ENCODE data around the gene SLC25A45. TPM values are rescaled to one million over a fixed set of nuclear protein-coding genes. Genes with fewer than 3 reads are reported as not detected.

Gene SLC25A45
- total RNA-seq, 4 donors from 2014 or later, result 3.9 to 6.2 (median 4.7) TPM

DNA sequence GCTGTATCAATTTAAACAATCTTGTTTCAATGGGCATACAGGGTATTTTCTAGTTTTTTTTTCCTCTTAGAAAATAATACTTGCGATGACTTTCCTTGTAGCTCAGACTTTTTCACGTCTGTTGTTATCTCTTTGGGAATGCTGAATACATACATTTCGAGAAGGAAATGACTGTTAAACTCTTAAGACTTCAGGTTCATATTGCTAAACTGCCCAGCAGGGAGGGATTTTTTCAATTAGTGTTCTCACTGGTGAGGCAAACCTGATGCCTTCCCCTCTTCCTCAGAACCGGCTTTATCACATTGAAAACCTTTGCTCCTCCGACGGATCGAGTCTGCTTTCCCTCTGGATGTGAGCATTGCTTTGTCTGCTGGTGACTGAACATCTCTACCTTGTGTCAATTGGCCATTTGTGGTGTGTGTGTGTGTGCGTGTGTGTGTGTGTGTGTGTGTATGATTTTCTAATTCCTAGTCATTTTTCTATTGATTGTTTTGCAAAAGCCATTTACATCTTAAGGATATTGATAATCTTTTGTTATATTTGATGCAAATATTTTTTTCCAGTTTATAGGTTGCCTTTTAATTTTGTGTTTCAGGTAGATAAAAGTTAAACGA, 46.7 kb upstream of the SLC25A45 start:
- H3K27ac ChIP-seq, result peak overlapping the region; percentile 98
- peak overlapping the region; percentile 91 for H3K4me3 ChIP-seq
- TF ChIP-seq, protein P1, sequence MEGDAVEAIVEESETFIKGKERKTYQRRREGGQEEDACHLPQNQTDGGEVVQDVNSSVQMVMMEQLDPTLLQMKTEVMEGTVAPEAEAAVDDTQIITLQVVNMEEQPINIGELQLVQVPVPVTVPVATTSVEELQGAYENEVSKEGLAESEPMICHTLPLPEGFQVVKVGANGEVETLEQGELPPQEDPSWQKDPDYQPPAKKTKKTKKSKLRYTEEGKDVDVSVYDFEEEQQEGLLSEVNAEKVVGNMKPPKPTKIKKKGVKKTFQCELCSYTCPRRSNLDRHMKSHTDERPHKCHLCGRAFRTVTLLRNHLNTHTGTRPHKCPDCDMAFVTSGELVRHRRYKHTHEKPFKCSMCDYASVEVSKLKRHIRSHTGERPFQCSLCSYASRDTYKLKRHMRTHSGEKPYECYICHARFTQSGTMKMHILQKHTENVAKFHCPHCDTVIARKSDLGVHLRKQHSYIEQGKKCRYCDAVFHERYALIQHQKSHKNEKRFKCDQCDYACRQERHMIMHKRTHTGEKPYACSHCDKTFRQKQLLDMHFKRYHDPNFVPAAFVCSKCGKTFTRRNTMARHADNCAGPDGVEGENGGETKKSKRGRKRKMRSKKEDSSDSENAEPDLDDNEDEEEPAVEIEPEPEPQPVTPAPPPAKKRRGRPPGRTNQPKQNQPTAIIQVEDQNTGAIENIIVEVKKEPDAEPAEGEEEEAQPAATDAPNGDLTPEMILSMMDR (IDR thresholded peaks at IDR 0.05), result no peak
- TF ChIP-seq POLR2A (IDR thresholded peaks at IDR 0.05) (peak in 1 of 2 donors; percentile 17), POLR2AphosphoS5 (IDR thresholded peaks at IDR 0.05) (peak in 2 of 3 donors; percentile 61 to 68)
- no peaks in the 10 kb centered on the region for H3K27me3 ChIP-seq
- peak; percentile 56 to 71 for DNase-seq (ENCODE audit: low spot score in 2 of 2)
- H3K36me3 ChIP-seq, result peaks cover 15% of the 10 kb centered on the region
- H3K4me1 ChIP-seq, result peaks cover 69% of the 10 kb centered on the region
- no peaks in the 10 kb centered on the region for H3K9me3 ChIP-seq
- WGBS, result 5% methylated on average over 9 of the region's 9 CpGs

DNA sequence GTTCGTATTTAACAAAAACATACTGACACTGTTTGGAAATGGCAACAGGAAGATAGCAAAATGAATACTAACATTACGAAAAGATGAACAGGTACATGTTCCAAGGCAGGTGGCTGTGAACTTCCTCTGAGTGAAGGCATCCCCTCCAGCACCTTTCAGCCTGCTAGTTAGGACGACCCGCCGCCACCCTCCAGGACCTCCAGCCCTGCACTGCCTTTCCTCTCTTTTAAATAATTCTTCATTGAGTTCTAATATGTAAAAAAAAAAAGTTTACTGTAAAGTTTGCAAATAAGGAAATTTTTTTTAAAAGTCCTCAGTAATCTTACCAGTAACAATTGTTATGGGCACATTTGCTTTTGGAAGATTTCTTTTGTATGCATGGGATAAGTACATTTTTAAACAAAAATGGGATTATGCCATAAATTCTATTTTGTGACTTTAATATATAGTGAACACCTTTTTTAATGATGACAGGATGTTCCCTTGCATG, 46.2 kb upstream of the SLC25A45 start:
- DNase-seq (ENCODE audit: low spot score in 2 of 2), result peak; percentile 67 to 79
- TF ChIP-seq, protein P1 (IDR thresholded peaks at IDR 0.05), result no peak
- TF ChIP-seq POLR2AphosphoS5 (IDR thresholded peaks at IDR 0.05) (no peak), EP300 (IDR thresholded peaks at IDR 0.05) (no peak), POLR2A (IDR thresholded peaks at IDR 0.05) (peak; percentile 17 to 32)
- WGBS, result 10% methylated on average over 5 of the region's 5 CpGs
- Histone ChIP-seq H3K36me3 (peaks cover 11% of the 10 kb centered on the region), H3K27ac (peak overlapping the region; percentile 98), H3K27me3 (no peaks in the 10 kb centered on the region), H3K4me1 (peaks cover 65% of the 10 kb centered on the region), H3K4me3 (peak overlapping the region; percentile 91), H3K9me3 (no peaks in the 10 kb centered on the region)

DNA sequence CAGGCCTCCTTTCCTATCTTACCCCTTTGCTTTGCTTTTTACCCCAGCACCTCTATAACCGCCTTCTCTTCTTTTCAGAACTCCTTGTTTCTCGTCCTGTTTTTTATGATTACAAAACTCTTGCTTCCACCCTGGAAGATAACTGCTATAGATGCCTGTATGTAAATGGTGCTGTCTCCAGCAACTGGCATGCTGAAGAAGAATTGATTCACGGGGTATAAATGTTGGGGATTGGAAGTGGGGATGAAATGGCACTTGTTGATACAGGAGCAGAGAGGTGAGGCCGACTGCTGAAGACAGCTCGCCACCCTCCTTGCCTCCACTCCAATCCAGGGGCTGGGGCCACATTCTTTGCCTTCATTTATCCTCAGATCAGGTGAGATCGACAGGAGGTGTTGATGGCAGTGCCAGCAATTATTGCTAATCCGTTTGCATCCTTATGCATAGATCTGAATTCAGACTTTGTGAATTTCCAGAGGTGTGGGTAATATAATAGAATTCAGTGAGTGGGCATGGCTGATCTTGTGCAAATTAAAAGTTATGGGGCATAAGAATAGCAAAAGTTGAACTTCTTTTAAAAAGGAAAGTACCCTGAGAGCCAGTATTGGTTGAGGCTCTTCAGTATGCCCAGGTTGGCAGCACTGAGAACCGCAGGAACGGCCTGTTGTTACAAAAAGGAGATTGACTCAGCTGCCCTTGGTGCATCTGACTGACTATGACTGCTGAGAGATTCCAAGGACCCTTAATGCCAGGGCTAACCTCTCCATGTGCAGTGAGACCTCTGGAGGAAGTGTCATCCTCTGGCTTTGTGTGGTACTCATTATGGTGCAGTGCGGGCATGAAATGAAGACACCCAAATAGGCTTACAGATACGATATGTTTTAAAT, 45.5 kb upstream of the SLC25A45 start:
- DNase-seq (ENCODE audit: low spot score in 2 of 2), result peak; percentile 71 to 78
- TF ChIP-seq POLR2A (IDR thresholded peaks at IDR 0.05), result peak in 1 of 2 donors; percentile 24
- TF ChIP-seq, protein P1 (IDR thresholded peaks at IDR 0.05), result no peak
- TF ChIP-seq EP300 (IDR thresholded peaks at IDR 0.05), result no peak
- peak in 2 of 3 donors; percentile 62 to 67 for TF ChIP-seq POLR2AphosphoS5 (IDR thresholded peaks at IDR 0.05)

DNA sequence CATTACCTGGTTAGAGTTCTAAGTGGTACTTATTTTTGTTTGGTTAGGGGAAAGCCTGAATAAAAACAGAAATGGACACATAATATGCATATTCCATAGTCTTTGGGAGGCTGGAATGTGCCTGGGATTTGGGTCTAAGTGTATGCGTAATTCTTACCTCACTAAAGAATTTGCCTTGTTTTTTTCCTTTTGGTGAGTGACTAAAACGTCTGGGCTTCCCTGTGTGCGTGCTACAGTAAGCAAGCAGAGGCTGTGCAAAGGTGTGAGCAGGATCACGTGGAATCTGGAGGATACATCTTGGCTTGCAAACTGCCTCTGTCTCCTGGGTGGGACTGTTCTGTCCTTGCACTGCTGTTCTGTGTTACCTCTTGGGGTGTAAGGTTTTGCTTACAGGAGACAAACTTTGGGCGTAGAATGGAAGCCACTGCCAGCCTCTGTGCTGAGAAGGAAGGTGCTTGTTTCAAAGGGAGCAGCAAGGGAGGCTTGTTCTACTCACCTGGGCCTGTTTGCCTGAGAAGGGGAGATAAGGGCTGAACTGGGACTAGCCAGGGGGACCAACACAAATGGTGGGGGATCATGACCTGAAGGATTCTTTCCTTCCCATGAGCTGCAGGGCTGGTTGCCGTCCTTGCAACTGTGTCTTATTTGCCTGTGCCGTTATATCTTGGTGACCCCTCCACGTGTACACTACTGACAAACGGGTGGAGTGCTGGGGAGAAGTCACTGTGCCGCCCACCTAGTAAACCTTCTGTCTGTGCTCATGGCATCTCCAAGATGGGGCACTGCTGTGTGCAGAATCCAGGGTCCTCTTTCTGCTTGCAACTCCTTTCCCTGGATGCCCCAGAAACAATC, 44.6 kb upstream of the SLC25A45 start:
- H3K27ac ChIP-seq, result peak overlapping the region; percentile 98
- H3K27me3 ChIP-seq, result no peaks in the 10 kb centered on the region
- DNase-seq (ENCODE audit: low spot score in 2 of 2), result peak; percentile 71 to 81
- no peaks in the 10 kb centered on the region for H3K9me3 ChIP-seq
- H3K36me3 ChIP-seq, result peaks cover 11% of the 10 kb centered on the region
- peak overlapping the region; percentile 91 for H3K4me3 ChIP-seq
- 6% methylated on average over 10 of the region's 10 CpGs for WGBS
- H3K4me1 ChIP-seq, result peaks cover 50% of the 10 kb centered on the region
- TF ChIP-seq POLR2AphosphoS5 (IDR thresholded peaks at IDR 0.05) (peak in 2 of 3 donors; percentile 14 to 22), POLR2A (IDR thresholded peaks at IDR 0.05) (peak; percentile 55 to 69), EP300 (IDR thresholded peaks at IDR 0.05) (no peak)
- TF ChIP-seq, protein P1 (IDR thresholded peaks at IDR 0.05), result no peak

More for the DNA sequence above, 45.5 kb upstream of the SLC25A45 start:
- WGBS, result 6% methylated on average over 11 of the region's 11 CpGs
- Histone ChIP-seq H3K9me3 (no peaks in the 10 kb centered on the region), H3K36me3 (peaks cover 11% of the 10 kb centered on the region), H3K4me1 (peaks cover 59% of the 10 kb centered on the region), H3K27me3 (no peaks in the 10 kb centered on the region), H3K4me3 (peak overlapping the region; percentile 91), H3K27ac (peak overlapping the region; percentile 98)

All from suprapubic skin (tissue), 4 donors.